ENCODE data around the gene WRAP73.

Gene WRAP73, protein sequence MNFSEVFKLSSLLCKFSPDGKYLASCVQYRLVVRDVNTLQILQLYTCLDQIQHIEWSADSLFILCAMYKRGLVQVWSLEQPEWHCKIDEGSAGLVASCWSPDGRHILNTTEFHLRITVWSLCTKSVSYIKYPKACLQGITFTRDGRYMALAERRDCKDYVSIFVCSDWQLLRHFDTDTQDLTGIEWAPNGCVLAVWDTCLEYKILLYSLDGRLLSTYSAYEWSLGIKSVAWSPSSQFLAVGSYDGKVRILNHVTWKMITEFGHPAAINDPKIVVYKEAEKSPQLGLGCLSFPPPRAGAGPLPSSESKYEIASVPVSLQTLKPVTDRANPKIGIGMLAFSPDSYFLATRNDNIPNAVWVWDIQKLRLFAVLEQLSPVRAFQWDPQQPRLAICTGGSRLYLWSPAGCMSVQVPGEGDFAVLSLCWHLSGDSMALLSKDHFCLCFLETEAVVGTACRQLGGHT

DNA sequence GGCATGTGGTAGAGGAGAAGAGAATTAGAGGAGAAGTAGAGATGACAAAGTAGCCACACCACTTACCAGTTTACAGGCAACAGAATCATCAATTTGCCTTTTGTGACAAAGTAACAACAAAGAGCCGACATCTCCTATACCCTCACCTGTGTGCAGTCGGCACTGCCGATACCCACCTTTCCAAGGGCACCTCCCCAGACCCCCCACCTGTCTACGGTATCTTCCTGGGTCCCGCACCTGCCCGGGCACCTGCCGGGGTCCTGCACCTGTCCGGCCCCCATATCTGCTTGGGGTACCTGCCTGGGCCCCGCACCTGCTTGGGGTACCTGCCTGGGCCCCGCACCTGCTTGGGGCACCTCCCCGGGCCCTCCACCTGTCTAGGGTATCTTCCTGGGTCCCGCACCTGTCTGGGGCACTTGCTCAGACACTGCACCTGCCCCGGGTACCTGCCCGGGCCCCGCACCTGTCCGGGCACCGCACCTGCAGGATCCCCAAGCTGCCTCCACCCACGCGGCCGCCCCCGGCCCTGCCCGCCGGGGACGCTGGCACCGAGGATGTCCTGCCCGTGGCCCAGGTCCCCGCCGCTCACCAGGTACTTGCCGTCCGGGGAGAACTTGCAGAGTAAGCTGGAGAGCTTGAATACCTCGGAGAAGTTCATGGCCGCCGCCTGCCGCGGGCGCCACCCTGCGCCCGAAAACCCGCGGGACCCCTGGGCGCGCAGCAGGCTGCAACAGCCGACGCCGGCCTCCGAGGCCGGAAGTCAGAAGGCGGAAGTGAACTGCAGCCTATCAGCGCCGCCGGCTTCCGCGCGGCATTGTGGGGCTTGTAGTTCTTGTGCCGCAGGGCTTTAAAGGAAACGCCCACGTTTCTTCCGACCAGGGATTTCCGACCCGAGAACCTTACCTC is at the start of gene WRAP73:
TSS of gene WRAP73 (minus strand) at position 762 of the 906 bp plus-strand sequence. CDS start at position 658, 104 bp downstream.
- peak; percentile 91 for DNase-seq

DNA sequence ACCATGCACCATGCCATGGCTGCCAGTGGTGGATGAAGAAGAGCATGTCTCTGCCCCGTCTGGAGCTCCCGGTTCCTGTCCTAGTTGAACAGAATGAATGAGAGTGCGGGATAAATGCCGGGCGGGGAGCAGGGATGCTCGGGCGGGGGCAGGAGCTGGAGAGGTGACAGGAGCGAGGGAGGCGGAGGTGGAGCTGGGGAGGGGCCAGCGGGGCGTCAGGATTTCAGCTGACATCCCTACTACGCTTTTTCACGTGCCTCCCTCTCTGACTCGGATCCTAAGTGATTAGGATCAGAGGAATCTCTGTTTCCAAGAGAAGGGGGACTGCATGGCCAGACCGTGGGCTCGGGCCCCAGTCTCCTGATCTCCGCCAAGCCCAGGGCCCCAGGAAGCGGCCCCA is 49.7 kb upstream of the WRAP73 start:
- DNase-seq, result no peak

DNA sequence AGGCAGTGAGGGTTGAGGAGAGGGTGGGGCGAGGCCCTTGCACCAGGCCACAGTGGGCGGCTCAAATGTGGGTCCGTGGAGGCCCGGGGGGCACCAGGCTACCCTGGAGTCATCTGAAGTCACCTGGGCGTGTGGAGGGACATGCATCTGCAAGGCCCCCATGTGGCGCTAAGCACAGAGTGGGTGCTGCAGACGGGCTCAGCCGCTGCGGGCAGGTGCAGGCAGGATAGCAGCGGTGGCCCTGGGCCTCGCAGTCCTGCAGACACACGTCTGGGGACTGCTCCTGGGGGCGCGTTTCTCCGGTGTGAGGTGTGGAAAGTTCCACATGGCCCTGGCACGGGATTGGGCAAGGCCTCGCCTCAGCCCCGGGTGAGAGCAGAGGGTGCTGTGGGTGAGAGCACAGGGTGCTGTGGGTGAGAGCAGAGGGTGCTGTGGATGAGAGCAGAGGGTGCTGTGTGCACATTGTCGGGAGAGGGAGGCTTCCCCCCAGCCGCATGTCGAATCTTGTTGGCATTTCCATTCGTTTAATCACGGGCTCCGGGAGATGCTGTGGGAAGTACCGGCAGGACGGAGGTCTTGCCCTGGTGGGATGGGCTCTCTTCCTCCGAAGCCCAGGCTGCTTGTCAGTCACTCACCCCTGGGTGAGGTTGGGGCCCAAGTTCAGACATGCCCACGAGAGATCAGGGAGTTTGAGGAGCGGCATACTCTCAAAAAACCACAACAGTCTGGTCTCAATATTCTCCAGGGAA is 48.9 kb upstream of the WRAP73 start:
- DNase-seq, result no peak

DNA sequence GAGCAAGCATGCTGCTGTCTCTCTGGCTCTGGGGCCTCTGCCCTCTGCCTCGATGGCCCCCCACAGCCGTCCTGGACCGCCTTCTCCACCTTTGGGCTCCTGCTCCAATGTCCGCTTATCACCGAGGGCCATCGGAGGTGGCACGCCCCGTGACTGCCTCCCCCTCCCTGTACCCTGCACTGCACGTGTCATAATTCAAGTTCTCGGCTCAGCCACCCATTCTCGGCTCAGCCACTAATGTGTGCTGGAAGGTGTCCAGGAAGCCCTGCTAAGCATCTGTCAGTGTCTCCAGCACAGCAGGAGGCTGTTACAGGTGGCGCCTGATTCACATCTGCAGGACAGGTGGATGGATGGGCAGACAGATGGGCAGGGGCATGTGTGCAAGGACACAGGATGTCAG is 47.9 kb upstream of the WRAP73 start:
- DNase-seq, result no peak

DNA sequence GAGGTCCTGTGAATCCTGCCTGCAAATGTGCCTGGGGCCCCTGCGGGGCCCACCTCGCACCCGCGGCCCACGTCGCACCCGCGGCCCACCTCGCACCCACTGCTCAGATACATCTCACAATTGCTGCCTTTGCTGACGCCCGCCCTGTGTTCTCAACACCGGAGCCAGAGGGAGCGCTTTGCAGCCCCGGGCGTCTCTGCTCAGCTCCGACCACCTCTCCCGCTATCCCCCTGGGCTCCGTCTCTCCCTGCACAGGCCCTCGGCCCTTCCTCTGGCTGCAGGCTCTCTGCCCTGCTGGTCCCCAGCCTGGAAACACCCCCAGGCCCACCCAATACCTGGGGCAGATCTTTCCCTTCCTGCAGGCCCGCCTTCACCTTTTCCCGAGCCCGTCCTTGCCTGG is 47.2 kb upstream of the WRAP73 start:
- no peak for DNase-seq

DNA sequence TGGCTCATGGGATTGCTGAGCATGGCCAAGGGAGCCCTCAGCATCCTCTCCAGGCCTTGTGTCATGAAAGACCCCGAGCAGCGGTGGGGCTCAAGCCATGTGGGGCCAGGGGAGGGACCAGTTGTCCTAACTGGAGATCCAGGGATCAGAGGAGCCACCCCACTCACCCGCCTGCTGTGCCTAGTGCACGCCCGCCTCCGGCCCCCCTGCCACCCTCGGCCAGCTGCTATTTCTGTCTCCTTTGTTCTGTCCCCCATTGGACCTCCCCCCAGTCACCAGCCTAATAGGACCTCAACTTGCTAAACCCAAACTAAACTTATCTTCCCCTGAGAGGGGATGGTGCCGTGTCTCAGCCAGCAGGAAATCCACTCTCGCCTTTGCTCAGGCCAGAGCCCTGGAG is 46.8 kb upstream of the WRAP73 start:
- no peak for DNase-seq

DNA sequence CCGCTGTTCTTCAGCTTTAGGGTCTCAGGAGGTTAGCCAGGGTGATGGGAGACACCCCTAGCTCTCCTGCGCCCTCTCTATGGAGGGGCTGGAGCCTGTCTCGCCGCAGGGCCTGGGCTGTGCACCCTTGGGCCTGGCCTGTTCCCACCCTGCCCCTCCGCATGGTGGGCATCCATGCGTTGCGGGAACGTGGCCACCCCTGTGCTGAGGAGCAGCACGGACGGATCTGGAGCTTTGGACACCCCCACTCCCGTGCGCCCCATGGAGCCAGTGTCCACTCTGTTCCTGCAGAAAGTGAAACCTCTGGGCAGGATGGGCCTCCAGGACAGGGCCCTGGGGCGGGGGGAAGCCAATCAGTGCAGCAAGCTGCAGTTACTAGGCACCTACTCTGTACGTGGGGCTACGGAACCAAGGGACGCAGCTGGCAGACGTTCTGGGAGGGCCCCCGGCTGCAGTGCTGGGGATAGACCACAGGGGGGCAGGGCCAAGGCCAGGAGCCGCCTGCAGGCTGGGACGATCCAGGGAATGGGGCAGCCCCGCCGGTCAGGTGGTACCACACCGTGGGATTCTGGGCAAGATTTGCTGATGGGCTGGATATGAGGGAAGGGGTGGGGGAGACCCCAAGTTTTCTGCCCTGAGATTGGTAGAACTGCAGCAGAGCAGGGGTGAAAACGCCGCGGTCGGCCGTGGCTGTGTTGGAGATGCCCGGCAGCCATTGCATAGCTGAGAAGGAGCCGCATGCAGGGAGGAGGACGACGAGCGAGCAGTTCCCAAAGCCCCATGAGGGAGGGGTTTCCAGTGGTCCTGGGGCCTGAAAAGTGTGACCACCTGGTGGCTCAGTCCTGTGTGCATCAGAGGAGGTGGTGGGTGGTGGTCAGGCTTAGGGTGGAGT is 45.7 kb upstream of the WRAP73 start:
- DNase-seq, result peak; percentile 65

DNA sequence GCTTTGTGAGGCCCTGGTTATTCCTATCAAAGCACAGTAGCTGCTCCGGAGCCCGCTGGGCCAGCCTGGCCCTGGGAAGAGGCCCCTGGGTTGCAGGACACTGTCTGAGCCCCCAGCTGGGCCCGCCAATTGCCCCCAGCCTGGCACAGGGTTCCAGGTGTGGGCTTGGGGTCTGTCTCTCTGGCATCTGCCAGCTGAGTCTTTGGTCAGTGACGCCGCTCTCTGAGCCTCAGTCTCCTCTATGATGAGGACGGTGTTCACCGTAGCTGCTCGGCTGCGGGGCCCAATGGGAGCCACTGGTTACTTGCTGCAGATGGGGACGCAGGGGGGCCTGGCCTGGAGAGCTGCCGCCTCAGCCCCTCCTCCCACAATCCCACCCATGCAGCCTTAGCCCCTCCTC is 43.4 kb upstream of the WRAP73 start:
- DNase-seq, result no peak

DNA sequence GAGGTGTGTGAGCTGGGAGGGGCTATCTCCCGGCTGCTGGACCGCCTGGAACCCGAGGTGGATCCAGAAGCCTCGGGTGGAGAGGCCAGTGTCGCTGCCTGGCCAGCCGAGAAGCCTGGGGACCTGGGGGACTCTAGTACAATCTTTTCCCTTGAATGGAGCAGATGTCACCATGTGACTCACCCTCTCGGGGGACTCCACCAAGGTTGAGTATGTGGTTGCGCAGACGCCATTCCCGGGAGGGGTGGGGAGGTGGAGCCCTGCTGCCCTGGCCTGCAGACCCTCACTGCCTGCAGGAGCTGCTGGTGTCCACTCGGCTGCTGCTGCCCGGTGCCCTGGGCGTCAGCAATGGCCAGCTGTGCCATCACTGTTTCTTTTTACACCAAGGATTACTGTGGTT is 42.7 kb upstream of the WRAP73 start:
- DNase-seq, result no peak

DNA sequence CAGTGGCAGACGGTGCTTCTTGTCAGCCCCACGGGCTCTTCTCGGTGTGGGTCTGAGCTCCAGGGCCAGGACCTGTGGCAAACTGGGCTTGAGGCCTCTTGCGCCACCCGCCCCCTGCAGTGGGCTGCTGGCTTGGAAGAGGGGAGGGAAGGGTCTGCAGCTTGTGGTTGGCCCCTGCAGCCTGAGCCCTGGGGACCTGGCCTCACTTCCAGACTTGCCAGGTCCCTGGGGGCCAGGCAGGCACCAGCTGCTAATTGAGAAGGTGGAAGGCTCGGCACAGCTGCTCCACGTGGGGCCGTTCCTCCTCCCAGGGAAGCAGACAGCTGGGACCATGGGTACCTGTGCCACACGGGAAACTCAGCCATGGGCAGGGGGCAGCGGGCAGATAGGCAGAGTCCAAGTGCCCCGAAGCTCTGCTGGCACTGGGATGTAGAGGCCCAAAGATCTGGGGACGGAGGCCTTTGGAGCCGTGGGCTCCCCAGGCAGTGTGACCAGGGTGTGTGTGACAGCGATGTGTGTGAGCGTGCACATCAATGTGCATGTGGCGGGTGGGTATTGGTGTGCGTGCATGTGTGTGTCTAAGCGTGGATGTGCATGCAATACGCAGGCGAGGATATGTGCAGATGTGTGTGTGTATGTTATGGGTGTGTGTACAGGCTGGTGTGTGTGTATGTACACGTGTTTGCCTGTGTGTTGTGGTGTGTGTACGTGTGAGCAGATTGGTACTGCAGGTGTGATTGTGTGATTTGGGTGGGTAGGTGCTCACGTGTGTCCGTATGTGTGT is 41.7 kb upstream of the WRAP73 start:
- no peak for DNase-seq

DNA sequence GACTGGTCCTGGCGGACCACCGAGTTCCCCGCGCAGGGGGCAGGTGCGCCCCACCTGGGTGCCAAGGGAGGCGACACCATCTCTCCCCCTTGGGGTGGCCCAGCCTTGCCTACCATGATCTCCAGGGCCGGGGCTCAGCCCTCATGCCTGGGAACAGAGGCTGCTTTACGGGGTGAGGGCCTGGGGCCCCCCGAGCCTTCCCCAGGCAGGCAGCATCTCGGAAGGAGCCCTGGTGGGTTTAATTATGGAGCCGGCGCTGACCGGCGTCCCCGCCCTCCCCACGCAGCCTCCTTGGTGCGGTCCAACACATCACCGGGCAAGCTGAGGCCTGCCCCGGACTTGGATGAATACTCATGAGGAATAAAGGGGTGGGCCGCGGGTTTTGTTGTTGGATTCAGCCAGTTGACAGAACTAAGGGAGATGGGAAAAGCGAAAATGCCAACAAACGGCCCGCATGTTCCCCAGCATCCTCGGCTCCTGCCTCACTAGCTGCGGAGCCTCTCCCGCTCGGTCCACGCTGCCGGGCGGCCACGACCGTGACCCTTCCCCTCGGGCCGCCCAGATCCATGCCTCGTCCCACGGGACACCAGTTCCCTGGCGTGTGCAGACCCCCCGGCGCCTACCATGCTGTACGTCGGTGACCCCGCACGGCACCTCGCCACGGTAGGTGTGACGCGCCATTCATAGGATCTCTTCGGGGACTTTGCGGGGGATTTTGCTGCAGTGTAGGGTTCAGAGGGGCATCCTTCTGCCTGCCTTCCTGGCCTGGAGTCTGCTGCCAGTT is 40.6 kb upstream of the WRAP73 start:
- no peak for DNase-seq

DNA sequence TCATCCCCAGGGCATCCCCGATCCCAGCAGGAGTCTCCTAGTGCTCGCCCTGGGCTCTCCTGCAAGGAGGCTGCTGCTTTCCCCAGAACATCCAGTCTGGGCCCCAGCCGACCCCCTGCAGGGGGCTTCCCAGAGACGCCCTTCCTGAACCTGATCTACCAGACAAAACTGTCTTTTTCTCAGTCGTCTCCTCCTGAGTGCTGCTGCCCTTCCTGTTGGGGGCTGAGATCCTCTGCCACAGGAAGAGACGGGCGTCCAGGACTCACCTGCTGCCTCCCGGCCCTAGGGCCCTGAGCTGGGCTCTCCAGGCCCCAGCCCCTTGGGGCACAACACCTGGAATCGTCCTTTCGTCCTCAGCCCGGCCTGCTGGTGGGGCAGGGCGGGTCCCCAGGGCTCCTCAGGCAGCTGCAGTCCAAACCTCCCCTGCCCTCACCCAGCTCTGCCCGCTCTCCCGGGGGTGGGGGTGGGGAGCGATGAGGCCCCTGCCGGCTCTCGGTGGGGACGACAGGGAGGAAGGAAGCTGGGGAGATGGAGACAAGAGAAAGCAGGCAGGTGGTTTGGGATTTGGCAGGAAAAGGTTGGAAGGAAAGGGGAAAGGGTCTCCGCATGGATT is 39.3 kb upstream of the WRAP73 start:
- no peak for DNase-seq

DNA sequence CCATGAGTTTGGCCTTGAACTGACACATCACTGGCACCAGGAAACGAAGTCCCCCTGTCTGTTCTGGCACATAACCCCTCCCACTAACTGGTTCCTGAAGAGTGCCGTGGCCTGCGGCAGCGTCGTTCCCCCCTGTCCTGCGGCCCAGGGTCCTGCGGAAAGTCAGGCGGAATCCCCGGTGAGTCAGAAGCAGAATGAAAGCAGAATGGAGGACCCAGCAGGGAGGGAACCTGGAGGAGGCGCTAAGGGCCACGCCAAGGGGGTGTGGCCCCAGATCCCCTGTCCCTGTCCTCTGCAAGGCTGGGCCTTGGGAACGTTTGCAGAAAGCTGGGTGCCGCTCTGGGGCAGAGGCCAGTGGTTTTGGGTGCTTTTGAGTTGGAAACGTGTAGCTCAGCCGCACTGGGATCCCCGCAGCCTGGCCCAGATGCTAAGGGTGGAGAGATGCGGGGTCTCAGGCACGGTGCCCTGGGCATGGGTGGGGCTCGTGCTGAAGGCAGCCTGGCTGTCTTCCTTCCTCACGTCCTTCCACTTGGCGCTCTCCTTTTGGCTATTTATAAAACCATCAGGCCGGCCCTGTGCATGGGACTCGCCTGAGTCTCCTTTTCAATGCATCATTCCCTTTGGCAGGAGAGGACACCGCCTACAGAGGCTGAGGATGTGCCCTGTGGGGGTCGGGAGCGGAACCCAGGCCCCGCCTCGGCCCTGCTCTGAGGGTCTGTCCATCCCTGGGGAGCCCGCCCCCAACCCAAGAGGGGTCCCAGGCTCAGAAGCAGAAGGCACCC is 38.6 kb upstream of the WRAP73 start:
- DNase-seq, result no peak

DNA sequence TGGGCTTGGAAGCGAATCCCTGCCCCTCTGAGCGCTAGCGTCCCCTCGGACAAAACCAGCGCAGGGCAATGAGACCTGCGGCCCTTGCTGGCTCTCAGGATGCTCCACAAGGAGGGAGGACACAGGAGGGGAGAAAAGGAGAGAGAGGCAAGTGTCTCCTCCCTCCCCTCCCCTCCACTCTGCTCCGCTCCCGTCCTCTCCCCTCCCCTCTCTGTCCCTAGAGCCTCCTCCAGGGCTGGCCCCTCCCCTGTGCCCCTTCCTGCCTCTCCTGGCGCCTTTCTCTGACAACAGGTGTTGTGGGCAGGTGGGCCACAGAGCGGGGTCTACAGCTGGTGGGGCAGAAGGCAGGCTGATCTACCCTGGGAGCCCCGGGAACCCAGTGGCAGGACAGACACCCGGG is 37.6 kb upstream of the WRAP73 start:
- DNase-seq, result no peak

DNA sequence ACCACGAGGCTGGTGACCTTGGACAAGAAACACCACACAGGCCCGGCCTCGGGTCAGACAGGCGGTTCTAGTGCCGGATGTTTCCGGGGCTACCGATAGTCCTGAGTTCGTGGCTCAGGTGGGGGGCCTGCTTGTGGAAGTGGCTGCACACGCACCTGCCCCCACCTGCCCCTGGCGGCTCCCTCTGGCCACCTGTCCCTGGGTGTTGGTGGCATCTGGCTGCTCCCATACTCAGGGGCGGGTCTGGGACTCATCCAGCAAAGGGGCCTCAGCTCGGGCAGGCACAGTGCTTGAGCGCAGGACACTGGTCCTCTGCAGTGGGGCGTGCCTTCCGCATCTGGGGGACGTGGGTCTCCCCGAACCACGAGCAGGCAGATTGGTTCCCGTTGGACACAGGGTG is 36.0 kb upstream of the WRAP73 start:
- DNase-seq, result no peak

DNA sequence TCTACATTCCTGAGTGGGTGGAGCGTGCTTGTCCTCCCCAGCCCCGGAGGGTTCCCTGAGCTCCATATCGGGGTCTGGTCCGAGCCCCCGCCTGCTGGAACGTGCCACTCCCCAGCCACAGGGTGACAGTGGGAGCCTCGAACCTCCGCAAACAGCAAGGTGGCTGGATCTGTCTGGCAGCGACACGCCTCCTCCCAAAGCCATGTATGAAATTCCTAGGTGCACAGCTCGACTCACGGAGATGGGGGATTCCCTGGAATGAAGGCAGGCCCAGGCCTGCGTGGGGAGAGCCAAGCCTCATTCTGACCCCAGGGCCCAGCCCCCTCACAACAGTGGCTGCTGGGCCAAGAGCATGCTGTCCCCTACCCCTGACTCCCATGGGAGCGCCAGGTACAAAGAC is 35.3 kb upstream of the WRAP73 start:
- no peak for DNase-seq

DNA sequence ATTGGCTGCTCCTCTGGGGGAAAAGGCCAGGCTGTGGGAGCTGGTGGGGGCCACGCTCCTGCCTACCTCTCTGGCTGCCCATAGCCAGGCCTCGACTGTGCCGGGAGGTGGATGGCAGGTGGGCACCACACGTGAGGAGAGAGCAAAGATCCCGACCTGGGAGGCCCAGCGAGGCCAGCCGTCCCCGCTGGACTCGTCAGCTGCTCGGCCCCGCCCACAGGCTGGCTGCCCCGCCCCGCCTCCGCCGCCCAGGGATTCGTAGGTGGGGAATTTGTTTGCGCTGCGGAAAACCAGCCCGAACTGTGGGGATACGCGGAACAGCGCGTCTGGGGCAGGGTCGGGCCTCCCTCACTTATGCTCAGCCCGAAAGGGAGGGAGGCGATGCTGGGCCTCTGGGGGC is 34.1 kb upstream of the WRAP73 start:
- no peak for DNase-seq

DNA sequence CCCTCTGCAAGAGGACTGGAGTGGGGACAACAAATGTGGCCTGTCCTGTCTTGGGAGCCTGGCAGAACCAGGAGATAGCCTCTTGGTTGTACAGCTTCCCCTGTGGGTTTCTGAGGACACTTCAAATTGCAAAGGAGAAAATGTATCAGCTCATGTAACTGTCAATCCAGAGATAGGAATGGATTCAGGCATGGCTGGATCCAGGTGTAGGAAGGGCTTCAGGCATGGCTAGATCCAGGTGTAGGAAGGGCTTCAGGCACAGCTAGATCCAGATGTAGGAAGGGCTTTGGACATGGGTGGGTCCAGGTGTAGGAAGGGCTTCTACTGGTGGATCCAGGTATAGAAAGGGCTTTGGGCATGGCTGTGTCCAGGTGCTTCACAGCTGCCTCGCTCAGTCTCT is 33.3 kb upstream of the WRAP73 start:
- no peak for DNase-seq
